ENCODE data around the gene RASA4B.
A peak's percentile ranks its signal among the peaks of the same experiment; 100 is the strongest.

Gene RASA4B

DNA sequence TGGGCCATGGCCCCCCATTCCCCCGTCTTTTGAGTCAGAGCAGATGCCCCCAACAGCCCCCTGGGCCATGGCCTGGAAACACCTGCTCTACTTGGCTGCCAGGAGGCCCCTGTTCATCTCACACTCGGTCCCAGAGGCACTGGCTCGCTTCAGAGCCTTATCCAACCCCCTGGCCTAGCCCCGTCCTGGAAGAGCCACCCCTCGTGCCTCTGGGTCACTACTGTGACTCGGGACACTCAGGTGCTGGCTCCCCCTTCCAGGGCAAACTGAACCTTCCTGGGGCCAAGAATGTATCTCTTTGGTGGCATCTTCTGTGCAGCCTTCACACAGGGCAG is 45.8 kb downstream of the RASA4B start:
- DNase-seq (ENCODE audit: extremely low read depth, low read depth): no peak
- H3K4me3 ChIP-seq (replicated peaks; ENCODE audit: low read depth, low read length): no peak overlapping the region
- TF ChIP-seq, protein P1, sequence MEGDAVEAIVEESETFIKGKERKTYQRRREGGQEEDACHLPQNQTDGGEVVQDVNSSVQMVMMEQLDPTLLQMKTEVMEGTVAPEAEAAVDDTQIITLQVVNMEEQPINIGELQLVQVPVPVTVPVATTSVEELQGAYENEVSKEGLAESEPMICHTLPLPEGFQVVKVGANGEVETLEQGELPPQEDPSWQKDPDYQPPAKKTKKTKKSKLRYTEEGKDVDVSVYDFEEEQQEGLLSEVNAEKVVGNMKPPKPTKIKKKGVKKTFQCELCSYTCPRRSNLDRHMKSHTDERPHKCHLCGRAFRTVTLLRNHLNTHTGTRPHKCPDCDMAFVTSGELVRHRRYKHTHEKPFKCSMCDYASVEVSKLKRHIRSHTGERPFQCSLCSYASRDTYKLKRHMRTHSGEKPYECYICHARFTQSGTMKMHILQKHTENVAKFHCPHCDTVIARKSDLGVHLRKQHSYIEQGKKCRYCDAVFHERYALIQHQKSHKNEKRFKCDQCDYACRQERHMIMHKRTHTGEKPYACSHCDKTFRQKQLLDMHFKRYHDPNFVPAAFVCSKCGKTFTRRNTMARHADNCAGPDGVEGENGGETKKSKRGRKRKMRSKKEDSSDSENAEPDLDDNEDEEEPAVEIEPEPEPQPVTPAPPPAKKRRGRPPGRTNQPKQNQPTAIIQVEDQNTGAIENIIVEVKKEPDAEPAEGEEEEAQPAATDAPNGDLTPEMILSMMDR (IDR thresholded peaks at IDR 0.05; ENCODE audit: low read depth, low read length, missing control alignments): no peak

DNA sequence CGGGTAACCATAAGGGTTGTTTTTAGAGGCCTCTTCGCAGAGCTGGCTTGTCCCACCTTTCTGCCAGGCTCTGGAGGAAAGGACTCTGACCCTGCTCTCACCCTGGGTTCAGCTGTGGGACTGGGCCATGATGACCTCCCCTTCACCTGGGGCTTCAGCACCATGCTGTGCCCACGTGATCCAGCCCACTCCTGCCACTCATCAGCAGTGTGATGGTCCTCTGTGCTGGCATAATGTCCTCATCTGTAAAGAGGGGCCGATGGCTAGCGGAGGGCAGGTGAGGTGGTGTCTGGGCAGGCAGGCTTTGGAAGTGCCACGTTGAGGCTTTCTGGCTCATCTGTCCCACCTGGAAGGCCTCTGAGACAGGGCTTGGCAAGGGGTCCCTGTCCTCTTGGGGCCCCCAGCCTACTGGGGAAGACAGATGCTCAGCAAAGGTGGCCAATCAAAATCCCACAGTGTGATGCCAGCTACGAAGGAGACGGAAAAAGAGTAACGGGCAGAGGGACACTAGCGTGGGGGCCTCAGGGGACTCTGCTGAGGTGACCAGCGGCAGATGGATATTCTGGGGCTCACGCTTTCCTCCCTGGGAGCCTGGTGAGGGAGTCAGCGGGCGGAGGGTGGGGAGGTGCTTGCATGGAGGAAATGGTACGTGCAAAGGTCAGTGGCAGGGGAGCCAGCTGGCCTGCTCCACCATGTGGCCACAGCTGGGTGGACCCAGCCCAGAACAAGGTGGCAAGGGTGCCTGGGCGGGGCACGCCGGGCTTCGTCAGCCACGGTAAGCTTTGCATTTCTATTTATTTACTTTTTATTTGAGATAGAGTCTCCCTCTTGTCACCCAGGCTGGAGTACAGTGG is 47.4 kb downstream of the RASA4B start:
- DNase-seq (ENCODE audit: extremely low read depth, low read depth): no peak
- no peak overlapping the region for H3K4me3 ChIP-seq (replicated peaks; ENCODE audit: low read depth, low read length)
- TF ChIP-seq, protein P1 (IDR thresholded peaks at IDR 0.05; ENCODE audit: low read depth, low read length, missing control alignments): no peak

DNA sequence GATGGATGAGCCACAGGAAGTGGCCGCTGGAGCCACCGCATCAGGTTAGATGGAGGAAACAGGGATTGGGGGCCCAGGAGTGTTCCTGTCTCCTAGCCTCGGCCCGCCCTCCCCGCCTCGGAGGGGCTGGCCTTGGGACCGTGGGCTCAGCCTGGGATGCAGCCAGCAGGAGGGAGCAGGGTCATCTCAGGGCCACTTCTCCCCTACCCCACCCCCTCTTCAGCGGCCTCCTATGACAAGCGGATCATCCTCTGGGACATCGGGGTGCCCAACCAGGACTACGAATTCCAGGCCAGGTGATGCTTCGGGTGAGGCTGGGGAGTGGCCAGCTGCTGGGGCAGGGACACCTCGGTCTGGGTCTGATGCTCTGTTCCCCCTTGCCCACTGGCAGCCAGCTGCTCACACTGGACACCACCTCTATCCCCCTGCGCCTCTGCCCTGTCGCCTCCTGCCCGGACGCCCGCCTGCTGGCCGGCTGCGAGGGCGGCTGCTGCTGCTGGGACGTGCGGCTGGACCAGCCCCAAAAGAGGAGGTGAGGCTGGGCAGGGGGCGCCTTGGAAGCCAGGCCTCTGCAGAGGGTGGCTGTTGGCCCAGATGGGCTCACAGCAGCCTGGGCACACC is 48.1 kb downstream of the RASA4B start:
- TF ChIP-seq, protein P1 (IDR thresholded peaks at IDR 0.05; ENCODE audit: low read depth, low read length, missing control alignments): no peak
- DNase-seq (ENCODE audit: extremely low read depth, low read depth): no peak
- H3K4me3 ChIP-seq (replicated peaks; ENCODE audit: low read depth, low read length): no peak overlapping the region

DNA sequence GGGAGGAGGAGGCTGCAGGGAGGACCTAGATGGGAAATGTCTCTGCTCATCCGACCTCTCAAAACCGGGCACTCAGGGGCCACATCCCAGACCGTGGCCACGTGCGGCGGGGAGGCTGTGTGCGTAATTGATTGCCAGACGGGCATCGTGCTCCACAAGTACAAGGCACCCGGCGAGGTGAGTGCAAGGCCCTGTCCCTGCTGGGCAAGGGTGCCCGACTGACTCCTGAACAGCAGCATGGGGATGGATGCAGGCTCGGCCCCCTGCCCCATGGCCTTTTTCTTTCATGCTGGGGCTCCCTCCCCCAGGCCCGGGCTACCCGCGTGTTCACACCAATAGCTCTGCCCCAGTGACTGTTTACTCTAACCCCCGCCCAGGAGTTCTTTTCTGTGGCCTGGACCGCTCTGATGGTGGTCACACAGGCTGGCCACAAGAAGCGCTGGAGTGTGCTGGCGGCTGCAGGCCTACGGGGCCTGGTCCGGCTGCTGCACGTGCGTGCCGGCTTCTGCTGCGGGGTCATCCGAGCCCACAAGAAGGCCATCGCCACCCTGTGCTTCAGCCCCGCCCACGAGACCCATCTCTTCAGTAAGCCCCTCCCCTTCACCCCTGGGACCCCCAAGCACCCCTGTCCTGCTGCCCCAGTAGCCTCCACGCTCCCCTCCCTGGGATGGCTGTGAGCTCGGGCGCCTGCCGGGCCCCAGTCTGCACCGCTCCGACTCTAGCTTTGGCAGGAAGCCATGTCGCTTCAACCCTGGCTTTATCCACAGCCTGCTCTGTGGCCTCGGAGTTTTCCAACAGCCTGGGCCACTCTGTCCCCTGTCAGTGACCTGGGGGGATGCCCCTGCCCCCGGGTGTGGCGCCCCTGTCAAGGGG is 48.9 kb downstream of the RASA4B start:
- no peak overlapping the region for H3K4me3 ChIP-seq (replicated peaks; ENCODE audit: low read depth, low read length)
- TF ChIP-seq, protein P1 (IDR thresholded peaks at IDR 0.05; ENCODE audit: low read depth, low read length, missing control alignments): no peak
- no peak for DNase-seq (ENCODE audit: extremely low read depth, low read depth)

DNA sequence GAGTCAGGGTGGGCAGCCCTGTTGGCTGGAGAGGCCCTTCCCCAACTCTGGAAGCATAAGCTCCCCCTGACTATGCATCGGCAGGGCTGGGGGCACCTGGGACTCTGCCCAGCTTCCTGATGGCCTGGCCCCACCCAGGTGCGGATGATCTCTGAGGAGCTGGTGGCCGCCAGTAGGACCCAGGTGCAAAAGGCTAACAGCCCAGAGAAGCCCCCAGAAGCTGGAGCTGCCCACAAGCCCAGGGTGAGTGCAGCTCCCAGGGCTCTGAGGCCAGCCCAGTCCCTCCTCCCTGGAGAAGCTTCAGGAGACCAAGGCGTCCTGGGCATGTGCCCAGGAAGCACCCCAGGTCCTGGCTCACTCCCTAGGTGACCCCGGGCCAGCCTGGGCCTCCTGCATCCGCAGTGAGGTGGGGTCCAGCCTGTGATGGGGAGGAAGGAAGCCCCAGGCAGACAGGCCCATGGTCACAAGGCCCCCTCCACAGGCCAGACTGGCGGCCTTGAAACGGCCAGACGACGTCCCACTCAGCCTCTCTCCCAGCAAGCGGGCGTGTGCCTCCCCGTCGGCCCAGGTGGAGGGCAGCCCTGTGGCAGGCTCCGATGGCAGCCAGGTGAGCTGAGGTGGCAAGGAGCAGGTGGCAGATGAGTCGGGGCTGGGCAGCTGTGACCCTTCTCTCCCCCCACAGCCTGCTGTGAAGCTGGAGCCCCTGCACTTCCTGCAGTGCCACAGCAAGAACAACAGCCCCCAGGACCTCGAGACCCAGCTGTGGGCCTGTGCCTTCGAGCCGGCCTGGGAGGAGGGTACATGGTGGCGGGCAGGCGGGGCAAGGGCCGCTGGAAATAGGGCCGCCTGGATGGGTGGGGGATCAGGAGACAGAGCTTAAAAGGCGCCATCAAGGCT is 49.7 kb downstream of the RASA4B start:
- no peak for DNase-seq (ENCODE audit: extremely low read depth, low read depth)
- no peak overlapping the region for H3K4me3 ChIP-seq (replicated peaks; ENCODE audit: low read depth, low read length)
- TF ChIP-seq, protein P1 (IDR thresholded peaks at IDR 0.05; ENCODE audit: low read depth, low read length, missing control alignments): no peak

DNA sequence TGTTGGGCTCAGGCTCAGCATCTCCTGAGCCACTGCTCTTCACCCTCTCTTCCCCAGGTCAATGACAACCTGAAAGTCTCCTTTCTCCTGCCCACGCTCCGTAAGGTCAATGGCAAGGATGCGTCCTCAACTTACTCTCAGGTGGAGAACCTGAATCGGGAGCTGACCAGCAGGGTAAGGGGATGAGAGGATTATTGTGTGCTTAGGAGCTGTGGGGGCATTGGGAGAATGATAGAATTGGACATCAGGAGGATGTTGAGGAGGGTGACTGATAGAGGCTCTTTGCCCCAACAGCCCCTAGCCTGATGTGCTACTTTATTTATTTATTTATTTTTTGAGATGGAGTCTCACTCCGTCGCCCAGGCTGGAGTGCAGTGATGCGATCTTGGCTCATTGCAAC is 51.5 kb downstream of the RASA4B start:
- TF ChIP-seq, protein P1 (IDR thresholded peaks at IDR 0.05; ENCODE audit: low read depth, low read length, missing control alignments): no peak
- DNase-seq (ENCODE audit: extremely low read depth, low read depth): no peak
- H3K4me3 ChIP-seq (replicated peaks; ENCODE audit: low read depth, low read length): peak overlapping the region; percentile 100
